GM23338 (cell line): ENCODE data around the gene PALM. TPM values are rescaled to one million over a fixed set of nuclear protein-coding genes. Genes with fewer than 3 reads are reported as not detected.

Source experiments
- ATAC-seq: fragments of 200-7000 bp; cut with Tn5 transposase; 3 replicates; pipeline ENCODE4 v1.9.1; 2020
- DNase-seq: peaks from one replicate; pipeline ENCODE4 v3.0.0-alpha.2; 2015; ENCODE audit warnings: low spot score
- H2AFZ ChIP-seq: fragments of 200-600 bp; sonication (generic); 2 replicates; pipeline ENCODE4 v1.8.0; 2016; ENCODE audit warnings: antibody characterized with exemption, mild to moderate bottlenecking, moderate library complexity
- H3F3A ChIP-seq: fragments of 200-600 bp; sonication (generic); replicated peaks from 2 replicates; pipeline ENCODE4 v1.8.0; 2017; ENCODE audit warnings: antibody characterized with exemption, mixed run types, low read depth
- H3K27ac ChIP-seq: fragments of 200-600 bp; sonication (generic); 2 replicates; pipeline ENCODE4 v1.6.1; 2016; ENCODE audit warnings: low read depth
- H3K27me3 ChIP-seq: fragments of 200-600 bp; sonication (generic); 2 replicates; pipeline ENCODE4 v1.8.0; 2016; ENCODE audit warnings: mild to moderate bottlenecking, mixed run types, moderate library complexity; ENCODE audit not compliant: insufficient read depth
- H3K36me3 ChIP-seq: fragments of 200-600 bp; sonication (generic); 2 replicates; pipeline ENCODE4 v1.8.0; 2016; ENCODE audit warnings: mild to moderate bottlenecking; ENCODE audit not compliant: insufficient read depth
- H3K4me1 ChIP-seq: fragments of 200-600 bp; sonication (generic); 2 replicates; pipeline ENCODE4 v1.8.0; 2016; ENCODE audit warnings: mild to moderate bottlenecking, moderate library complexity; ENCODE audit not compliant: insufficient read depth
- H3K4me2 ChIP-seq: fragments of 200-600 bp; sonication (generic); 2 replicates; pipeline ENCODE4 v1.7.1; 2017; ENCODE audit warnings: mixed run types
- H3K4me3 ChIP-seq: fragments of 200-600 bp; sonication (generic); 2 replicates; pipeline ENCODE4 v1.6.1; 2016; ENCODE audit warnings: mixed run types
- H3K79me2 ChIP-seq: fragments of 200-600 bp; sonication (generic); replicated peaks from 2 replicates; pipeline ENCODE4 v1.8.0; 2017; ENCODE audit warnings: mild to moderate bottlenecking; ENCODE audit not compliant: insufficient read depth
- H3K9me2 ChIP-seq: fragments of 200-600 bp; sonication (generic); 2 replicates; pipeline ENCODE4 v1.8.0; 2017; ENCODE audit not compliant: insufficient read depth
- H4K20me1 ChIP-seq: fragments of 200-600 bp; sonication (generic); replicated peaks from 2 replicates; pipeline ENCODE4 v1.8.0; 2017; ENCODE audit warnings: mild to moderate bottlenecking; ENCODE audit not compliant: insufficient read depth
- H3K27ac Mint-ChIP-seq: 2 replicates; pipeline ENCODE4 v1.8.0; 2020; ENCODE audit warnings: inconsistent platforms, mild to moderate bottlenecking, moderate library complexity, mixed read lengths
- H3K27me3 Mint-ChIP-seq: 3 replicates; pipeline ENCODE4 v1.8.0; 2022; ENCODE audit warnings: low read depth, mild to moderate bottlenecking, moderate library complexity, mixed read lengths, inconsistent platforms; ENCODE audit not compliant: insufficient read depth, poor library complexity
- H3K36me3 Mint-ChIP-seq: 3 replicates; pipeline ENCODE4 v1.8.0; 2021; ENCODE audit warnings: low read depth, mild to moderate bottlenecking, inconsistent platforms, moderate library complexity, mixed read lengths
- H3K4me1 Mint-ChIP-seq: 3 replicates; pipeline ENCODE4 v1.8.0; 2020; ENCODE audit warnings: mild to moderate bottlenecking, inconsistent platforms, mixed read lengths
- H3K4me3 Mint-ChIP-seq: 3 replicates; pipeline ENCODE4 v1.8.0; 2021; ENCODE audit warnings: moderate library complexity, mild to moderate bottlenecking, inconsistent platforms, mixed read lengths
- H3K9me3 Mint-ChIP-seq: 3 replicates; pipeline ENCODE4 v1.8.0; 2020; ENCODE audit warnings: moderate library complexity, mild to moderate bottlenecking, inconsistent platforms, mixed read lengths
- CREB1 ChIP-seq: fragments of 250-450 bp; sonication (Bioruptor Pico); IDR thresholded peaks from 2 replicates; pipeline ENCODE4 v1.5.0; 2020; ENCODE audit warnings: low read depth, mild to moderate bottlenecking, moderate library complexity
- EZH2 ChIP-seq: fragments of 200-600 bp; sonication (generic); IDR thresholded peaks from one replicate; pipeline ENCODE4 v1.8.0; 2017; ENCODE audit warnings: antibody characterized with exemption, mild to moderate bottlenecking, low read depth; ENCODE audit not compliant: unreplicated experiment
- EZH2phosphoT487 ChIP-seq: fragments of 200-600 bp; sonication (generic); IDR thresholded peaks from one replicate; pipeline ENCODE4 v1.8.1; 2018; ENCODE audit warnings: antibody characterized with exemption; ENCODE audit not compliant: unreplicated experiment
- JUNB ChIP-seq: IDR thresholded peaks from one replicate; pipeline ENCODE4 v1.6.1; 2016; ENCODE audit warnings: antibody characterized with exemption; ENCODE audit not compliant: unreplicated experiment
- NANOG ChIP-seq: IDR thresholded peaks from 2 replicates; pipeline ENCODE4 v1.6.1; 2016; ENCODE audit warnings: antibody characterized with exemption, borderline replicate concordance
- POLR2AphosphoS5 ChIP-seq: IDR thresholded peaks from 2 replicates; pipeline ENCODE4 v1.6.1; 2016; ENCODE audit warnings: antibody characterized with exemption, low read depth
- STAT1 ChIP-seq: IDR thresholded peaks from one replicate; pipeline ENCODE4 v1.6.1; 2016; ENCODE audit warnings: antibody characterized with exemption; ENCODE audit not compliant: unreplicated experiment
- ZNF114 ChIP-seq: fragments of 250-450 bp; sonication (Bioruptor Pico); IDR thresholded peaks from 2 replicates; pipeline ENCODE4 v1.5.0; 2020; ENCODE audit warnings: mild to moderate bottlenecking, moderate library complexity
- ZNF331 ChIP-seq: fragments of 250-450 bp; sonication (Bioruptor Pico); IDR thresholded peaks from 2 replicates; pipeline ENCODE4 v1.5.0; 2020; ENCODE audit warnings: low read depth, mild to moderate bottlenecking, moderate library complexity
- polyA plus RNA-seq: library from polyadenylated mRNA; unstranded; fragments of >200 nt; fragmentation: Nextera tagmentation; extraction: Ambion mirVana; gene quantifications from 2 replicates; pipeline ENCODE4 v1.2.1, GENCODE V29; 2016
- total RNA-seq: library from RNA; depleted of rRNA; stranded (reverse); fragments of >200 nt; shearing (Covaris generic); gene quantifications from 2 replicates; pipeline ENCODE4 v1.2.3, GENCODE V29; 2014
- TF ChIP-seq, protein P1 (sequence below), 2 experiments: fragments of 200-600 bp in 1 of 2; sonication (generic) in 1 of 2; conservative IDR thresholded peaks; 2 replicates each; pipeline versions ENCODE4 v1.5.1 to v1.6.1; 2016 to 2017; ENCODE audit warnings: antibody characterized with exemption in 2 of 2, low read depth in 2 of 2, mild to moderate bottlenecking in 2 of 2, moderate library complexity in 1 of 2
- TF ChIP-seq, protein P2 (sequence below): IDR thresholded peaks from one replicate; pipeline ENCODE4 v1.6.1; 2018; ENCODE audit warnings: antibody characterized with exemption; ENCODE audit not compliant: unreplicated experiment
- TF ChIP-seq, protein P3 (sequence below): IDR thresholded peaks from 2 replicates; pipeline ENCODE4 v1.6.1; 2016; ENCODE audit warnings: antibody characterized with exemption
- TF ChIP-seq, protein P4 (sequence below): fragments of 250-450 bp; sonication (Bioruptor Pico); IDR thresholded peaks from 2 replicates; pipeline ENCODE4 v1.5.0; 2020; ENCODE audit warnings: mild to moderate bottlenecking, moderate library complexity

The PALM gene
- total and polyA plus RNA-seq, 2 experiments from 2014 or later = 3.8 to 26.1 TPM

DNA sequence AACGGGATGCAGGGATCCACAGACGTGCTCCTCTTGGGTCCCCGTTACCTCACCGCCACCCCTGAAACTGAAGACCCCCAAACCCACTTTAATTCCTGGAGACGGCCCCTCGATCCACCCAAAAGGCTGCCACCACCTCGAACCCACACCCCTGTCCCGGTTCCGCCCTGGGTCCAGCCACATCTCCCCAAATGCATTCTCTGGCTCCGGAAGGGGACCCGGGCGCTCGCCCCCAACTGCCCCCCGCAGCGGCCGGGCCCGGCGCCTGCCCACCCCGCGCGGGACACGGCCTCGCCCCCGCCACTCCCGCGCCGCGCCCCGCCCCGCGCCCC, 32.8 kb upstream of the PALM start:
- Mint-ChIP-seq H3K36me3 (no peaks in the 10 kb centered on the region), H3K4me3 (peak overlapping the region; percentile 54; the same call in 2 of the 3 replicates), H3K9me3 (no peaks in the 10 kb centered on the region), H3K27ac (no peak overlapping the region), H3K27me3 (peaks cover 31% of the 10 kb centered on the region), H3K4me1 (no peaks in the 10 kb centered on the region; the same call in 2 of the 3 replicates)
- H3K27ac ChIP-seq = no peak overlapping the region
- no peak for DNase-seq
- H4K20me1 ChIP-seq = no peaks in the 10 kb centered on the region
- no peak overlapping the region for H3K4me2 ChIP-seq
- no peak overlapping the region for H2AFZ ChIP-seq
- H3K79me2 ChIP-seq = no peaks in the 10 kb centered on the region
- H3K4me3 ChIP-seq = peak overlapping the region; percentile 26; the same call in 1 of the 2 replicates
- 0 out of 2 replicates have a peak, but pooled peaks cover 3% of the 10 kb centered on the region for H3K4me1 ChIP-seq
- peaks cover 16% of the 10 kb centered on the region for H3K27me3 ChIP-seq
- H3F3A ChIP-seq = peaks cover 8% of the 10 kb centered on the region; the same call in 1 of the 2 replicates
- H3K36me3 ChIP-seq = no peaks in the 10 kb centered on the region
- ATAC-seq = no peak
- H3K9me2 ChIP-seq = no peaks in the 10 kb centered on the region
- TF ChIP-seq EZH2 (no peak), NANOG (no peak), ZNF114 (no peak), STAT1 (no peak), ZNF331 (CRISPR knock-in tag) (no peak), CREB1 (CRISPR knock-in tag) (no peak), POLR2AphosphoS5 (no peak), EZH2phosphoT487 (no peak), JUNB (no peak)
- TF ChIP-seq, protein P1, sequence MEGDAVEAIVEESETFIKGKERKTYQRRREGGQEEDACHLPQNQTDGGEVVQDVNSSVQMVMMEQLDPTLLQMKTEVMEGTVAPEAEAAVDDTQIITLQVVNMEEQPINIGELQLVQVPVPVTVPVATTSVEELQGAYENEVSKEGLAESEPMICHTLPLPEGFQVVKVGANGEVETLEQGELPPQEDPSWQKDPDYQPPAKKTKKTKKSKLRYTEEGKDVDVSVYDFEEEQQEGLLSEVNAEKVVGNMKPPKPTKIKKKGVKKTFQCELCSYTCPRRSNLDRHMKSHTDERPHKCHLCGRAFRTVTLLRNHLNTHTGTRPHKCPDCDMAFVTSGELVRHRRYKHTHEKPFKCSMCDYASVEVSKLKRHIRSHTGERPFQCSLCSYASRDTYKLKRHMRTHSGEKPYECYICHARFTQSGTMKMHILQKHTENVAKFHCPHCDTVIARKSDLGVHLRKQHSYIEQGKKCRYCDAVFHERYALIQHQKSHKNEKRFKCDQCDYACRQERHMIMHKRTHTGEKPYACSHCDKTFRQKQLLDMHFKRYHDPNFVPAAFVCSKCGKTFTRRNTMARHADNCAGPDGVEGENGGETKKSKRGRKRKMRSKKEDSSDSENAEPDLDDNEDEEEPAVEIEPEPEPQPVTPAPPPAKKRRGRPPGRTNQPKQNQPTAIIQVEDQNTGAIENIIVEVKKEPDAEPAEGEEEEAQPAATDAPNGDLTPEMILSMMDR (conservative IDR thresholded peaks at IDR 0.05; ENCODE audit: low read depth in 2 of 2) = no peak
- TF ChIP-seq, protein P2, sequence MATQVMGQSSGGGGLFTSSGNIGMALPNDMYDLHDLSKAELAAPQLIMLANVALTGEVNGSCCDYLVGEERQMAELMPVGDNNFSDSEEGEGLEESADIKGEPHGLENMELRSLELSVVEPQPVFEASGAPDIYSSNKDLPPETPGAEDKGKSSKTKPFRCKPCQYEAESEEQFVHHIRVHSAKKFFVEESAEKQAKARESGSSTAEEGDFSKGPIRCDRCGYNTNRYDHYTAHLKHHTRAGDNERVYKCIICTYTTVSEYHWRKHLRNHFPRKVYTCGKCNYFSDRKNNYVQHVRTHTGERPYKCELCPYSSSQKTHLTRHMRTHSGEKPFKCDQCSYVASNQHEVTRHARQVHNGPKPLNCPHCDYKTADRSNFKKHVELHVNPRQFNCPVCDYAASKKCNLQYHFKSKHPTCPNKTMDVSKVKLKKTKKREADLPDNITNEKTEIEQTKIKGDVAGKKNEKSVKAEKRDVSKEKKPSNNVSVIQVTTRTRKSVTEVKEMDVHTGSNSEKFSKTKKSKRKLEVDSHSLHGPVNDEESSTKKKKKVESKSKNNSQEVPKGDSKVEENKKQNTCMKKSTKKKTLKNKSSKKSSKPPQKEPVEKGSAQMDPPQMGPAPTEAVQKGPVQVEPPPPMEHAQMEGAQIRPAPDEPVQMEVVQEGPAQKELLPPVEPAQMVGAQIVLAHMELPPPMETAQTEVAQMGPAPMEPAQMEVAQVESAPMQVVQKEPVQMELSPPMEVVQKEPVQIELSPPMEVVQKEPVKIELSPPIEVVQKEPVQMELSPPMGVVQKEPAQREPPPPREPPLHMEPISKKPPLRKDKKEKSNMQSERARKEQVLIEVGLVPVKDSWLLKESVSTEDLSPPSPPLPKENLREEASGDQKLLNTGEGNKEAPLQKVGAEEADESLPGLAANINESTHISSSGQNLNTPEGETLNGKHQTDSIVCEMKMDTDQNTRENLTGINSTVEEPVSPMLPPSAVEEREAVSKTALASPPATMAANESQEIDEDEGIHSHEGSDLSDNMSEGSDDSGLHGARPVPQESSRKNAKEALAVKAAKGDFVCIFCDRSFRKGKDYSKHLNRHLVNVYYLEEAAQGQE = no peak
- TF ChIP-seq, protein P3, sequence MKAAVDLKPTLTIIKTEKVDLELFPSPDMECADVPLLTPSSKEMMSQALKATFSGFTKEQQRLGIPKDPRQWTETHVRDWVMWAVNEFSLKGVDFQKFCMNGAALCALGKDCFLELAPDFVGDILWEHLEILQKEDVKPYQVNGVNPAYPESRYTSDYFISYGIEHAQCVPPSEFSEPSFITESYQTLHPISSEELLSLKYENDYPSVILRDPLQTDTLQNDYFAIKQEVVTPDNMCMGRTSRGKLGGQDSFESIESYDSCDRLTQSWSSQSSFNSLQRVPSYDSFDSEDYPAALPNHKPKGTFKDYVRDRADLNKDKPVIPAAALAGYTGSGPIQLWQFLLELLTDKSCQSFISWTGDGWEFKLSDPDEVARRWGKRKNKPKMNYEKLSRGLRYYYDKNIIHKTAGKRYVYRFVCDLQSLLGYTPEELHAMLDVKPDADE = no peak
- TF ChIP-seq, protein P4, sequence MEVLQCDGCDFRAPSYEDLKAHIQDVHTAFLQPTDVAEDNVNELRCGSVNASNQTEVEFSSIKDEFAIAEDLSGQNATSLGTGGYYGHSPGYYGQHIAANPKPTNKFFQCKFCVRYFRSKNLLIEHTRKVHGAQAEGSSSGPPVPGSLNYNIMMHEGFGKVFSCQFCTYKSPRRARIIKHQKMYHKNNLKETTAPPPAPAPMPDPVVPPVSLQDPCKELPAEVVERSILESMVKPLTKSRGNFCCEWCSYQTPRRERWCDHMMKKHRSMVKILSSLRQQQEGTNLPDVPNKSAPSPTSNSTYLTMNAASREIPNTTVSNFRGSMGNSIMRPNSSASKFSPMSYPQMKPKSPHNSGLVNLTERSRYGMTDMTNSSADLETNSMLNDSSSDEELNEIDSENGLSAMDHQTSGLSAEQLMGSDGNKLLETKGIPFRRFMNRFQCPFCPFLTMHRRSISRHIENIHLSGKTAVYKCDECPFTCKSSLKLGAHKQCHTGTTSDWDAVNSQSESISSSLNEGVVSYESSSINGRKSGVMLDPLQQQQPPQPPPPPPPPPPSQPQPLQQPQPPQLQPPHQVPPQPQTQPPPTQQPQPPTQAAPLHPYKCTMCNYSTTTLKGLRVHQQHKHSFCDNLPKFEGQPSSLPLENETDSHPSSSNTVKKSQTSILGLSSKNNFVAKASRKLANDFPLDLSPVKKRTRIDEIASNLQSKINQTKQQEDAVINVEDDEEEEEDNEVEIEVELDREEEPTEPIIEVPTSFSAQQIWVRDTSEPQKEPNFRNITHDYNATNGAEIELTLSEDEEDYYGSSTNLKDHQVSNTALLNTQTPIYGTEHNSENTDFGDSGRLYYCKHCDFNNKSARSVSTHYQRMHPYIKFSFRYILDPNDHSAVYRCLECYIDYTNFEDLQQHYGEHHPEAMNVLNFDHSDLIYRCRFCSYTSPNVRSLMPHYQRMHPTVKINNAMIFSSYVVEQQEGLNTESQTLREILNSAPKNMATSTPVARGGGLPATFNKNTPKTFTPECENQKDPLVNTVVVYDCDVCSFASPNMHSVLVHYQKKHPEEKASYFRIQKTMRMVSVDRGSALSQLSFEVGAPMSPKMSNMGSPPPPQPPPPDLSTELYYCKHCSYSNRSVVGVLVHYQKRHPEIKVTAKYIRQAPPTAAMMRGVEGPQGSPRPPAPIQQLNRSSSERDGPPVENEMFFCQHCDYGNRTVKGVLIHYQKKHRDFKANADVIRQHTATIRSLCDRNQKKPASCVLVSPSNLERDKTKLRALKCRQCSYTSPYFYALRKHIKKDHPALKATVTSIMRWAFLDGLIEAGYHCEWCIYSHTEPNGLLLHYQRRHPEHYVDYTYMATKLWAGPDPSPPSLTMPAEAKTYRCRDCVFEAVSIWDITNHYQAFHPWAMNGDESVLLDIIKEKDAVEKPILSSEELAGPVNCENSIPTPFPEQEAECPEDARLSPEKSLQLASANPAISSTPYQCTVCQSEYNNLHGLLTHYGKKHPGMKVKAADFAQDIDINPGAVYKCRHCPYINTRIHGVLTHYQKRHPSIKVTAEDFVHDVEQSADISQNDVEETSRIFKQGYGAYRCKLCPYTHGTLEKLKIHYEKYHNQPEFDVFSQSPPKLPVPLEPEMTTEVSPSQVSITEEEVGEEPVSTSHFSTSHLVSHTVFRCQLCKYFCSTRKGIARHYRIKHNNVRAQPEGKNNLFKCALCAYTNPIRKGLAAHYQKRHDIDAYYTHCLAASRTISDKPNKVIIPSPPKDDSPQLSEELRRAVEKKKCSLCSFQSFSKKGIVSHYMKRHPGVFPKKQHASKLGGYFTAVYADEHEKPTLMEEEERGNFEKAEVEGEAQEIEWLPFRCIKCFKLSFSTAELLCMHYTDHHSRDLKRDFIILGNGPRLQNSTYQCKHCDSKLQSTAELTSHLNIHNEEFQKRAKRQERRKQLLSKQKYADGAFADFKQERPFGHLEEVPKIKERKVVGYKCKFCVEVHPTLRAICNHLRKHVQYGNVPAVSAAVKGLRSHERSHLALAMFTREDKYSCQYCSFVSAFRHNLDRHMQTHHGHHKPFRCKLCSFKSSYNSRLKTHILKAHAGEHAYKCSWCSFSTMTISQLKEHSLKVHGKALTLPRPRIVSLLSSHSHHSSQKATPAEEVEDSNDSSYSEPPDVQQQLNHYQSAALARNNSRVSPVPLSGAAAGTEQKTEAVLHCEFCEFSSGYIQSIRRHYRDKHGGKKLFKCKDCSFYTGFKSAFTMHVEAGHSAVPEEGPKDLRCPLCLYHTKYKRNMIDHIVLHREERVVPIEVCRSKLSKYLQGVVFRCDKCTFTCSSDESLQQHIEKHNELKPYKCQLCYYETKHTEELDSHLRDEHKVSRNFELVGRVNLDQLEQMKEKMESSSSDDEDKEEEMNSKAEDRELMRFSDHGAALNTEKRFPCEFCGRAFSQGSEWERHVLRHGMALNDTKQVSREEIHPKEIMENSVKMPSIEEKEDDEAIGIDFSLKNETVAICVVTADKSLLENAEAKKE (CRISPR knock-in tag) = no peak
